Panc1 (cell line): ENCODE measurements around the gene PTCD2. TPM values are rescaled to one million over a fixed set of nuclear protein-coding genes. Genes with fewer than 3 reads are reported as not detected.

Experiments used
- ATAC-seq: fragments of 200-7000 bp; cut with Tn5 transposase; 2 replicates; pipeline ENCODE4 v1.9.1; 2020; ENCODE audit warnings: mild to moderate bottlenecking, moderate library complexity
- BruUV-seq: library from RNA; stranded (reverse); fragments of 400-500 nt; replicated peaks from 2 replicates; lab custom pipeline; 2021; lab: Mats Ljungman, UMichigan
- CTCF ChIA-PET: fragments of 300-600 bp; sonication (Branson Sonifier 250); formaldehyde crosslinking; loops from one replicate; lab custom pipeline; 2022; ENCODE audit warnings: antibody characterized with exemption; lab: Charles Lee
- POLR2A ChIA-PET: fragments of 300-600 bp; sonication (Branson Sonifier 250); formaldehyde crosslinking; loops from one replicate; lab custom pipeline; 2022; ENCODE audit warnings: antibody characterized with exemption; lab: Charles Lee
- DNase-seq: peaks from one replicate; pipeline ENCODE4 v3.0.0-alpha.2; 2010; ENCODE audit warnings: low read depth, low spot score
- H3K27ac ChIP-seq: 2 replicates; pipeline ENCODE4 v1.5.1; 2011; ENCODE audit warnings: mild to moderate bottlenecking, low read length, inconsistent platforms
- H3K27me3 ChIP-seq: fragments of 200-500 bp; sonication (Bioruptor generic); 2 replicates; pipeline ENCODE4 v1.6.0; 2014; ENCODE audit warnings: low read length, inconsistent platforms; ENCODE audit not compliant: control insufficient read depth, insufficient read depth
- H3K36me3 ChIP-seq: fragments of 200-500 bp; sonication (Bioruptor generic); 2 replicates; pipeline ENCODE4 v1.5.1; 2014; ENCODE audit warnings: inconsistent platforms, mild to moderate bottlenecking, low read length, moderate library complexity; ENCODE audit not compliant: control insufficient read depth, insufficient read depth
- H3K4me1 ChIP-seq: 2 replicates; pipeline ENCODE4 v1.5.1; 2011; ENCODE audit warnings: inconsistent platforms, mild to moderate bottlenecking, low read length, moderate library complexity; ENCODE audit not compliant: control insufficient read depth, insufficient read depth
- H3K4me3 ChIP-seq, 2 experiments: 2 replicates each; pipeline ENCODE4 v1.5.1; 2011 to 2012; ENCODE audit warnings: low read depth in 2 of 2, low read length in 2 of 2, mild to moderate bottlenecking in 2 of 2, inconsistent platforms in 1 of 2, moderate library complexity in 1 of 2
- H3K9me3 ChIP-seq: fragments of 200-500 bp; sonication (Bioruptor generic); 2 replicates; pipeline ENCODE4 v1.5.1; 2014; ENCODE audit warnings: low read depth, mild to moderate bottlenecking, inconsistent platforms, low read length, moderate library complexity; ENCODE audit not compliant: control insufficient read depth, insufficient read depth
- CTCF ChIP-seq: fragments of 450-650 bp; IDR thresholded peaks from 2 replicates; pipeline ENCODE4 v1.5.1; 2017; ENCODE audit warnings: mild to moderate bottlenecking
- POLR2AphosphoS5 ChIP-seq: IDR thresholded peaks from 2 replicates; pipeline ENCODE4 v1.6.1; 2012; ENCODE audit warnings: mild to moderate bottlenecking, low read depth, low read length, moderate library complexity
- REST ChIP-seq, 2 experiments: IDR thresholded peaks; 2 replicates each; pipeline ENCODE4 v1.6.1; 2011 to 2012; ENCODE audit warnings: low read depth in 2 of 2, control low read depth in 1 of 2, low read length in 1 of 2, mild to moderate bottlenecking in 1 of 2, moderate library complexity in 1 of 2; ENCODE audit not compliant: insufficient read depth in 1 of 2
- SIN3A ChIP-seq: IDR thresholded peaks from 2 replicates; pipeline ENCODE4 v1.6.1; 2012; ENCODE audit warnings: low read depth, mild to moderate bottlenecking, low read length, moderate library complexity, borderline replicate concordance; ENCODE audit not compliant: insufficient read depth
- TCF7L2 ChIP-seq: IDR thresholded peaks from 2 replicates; pipeline ENCODE4 v1.6.1; 2011; ENCODE audit warnings: mild to moderate bottlenecking, low read depth, low read length, inconsistent platforms
- in situ Hi-C: cut with HindIII; loops from 2 replicates; pipeline ENCODE4 v1.10.0; 2016; ENCODE audit warnings: low sequenced_read_pairs, low pct_unique_long_range_greater_than_20kb
- intact Hi-C: fragments of 100-400 bp; cut with micrococcal nuclease; formaldehyde crosslinking; loops from one replicate; pipeline ENCODE4 v1.10.0; 2022; ENCODE audit not compliant: unreplicated experiment
- total RNA-seq: library from RNA; stranded (reverse); gene quantifications from one replicate; pipeline ENCODE4 v1.2.1, GENCODE V29; 2021; ENCODE audit not compliant: unreplicated experiment

PTCD2 gene
- total RNA-seq, 1 experiment from 2014 or later: 13.0 TPM

- in situ Hi-C loops: no loop called here
- no peak overlapping the region for H3K27ac ChIP-seq
- H3K36me3 ChIP-seq: no peaks in the 10 kb centered on the region
- no peak for DNase-seq
- intact Hi-C loops: no loop called here
- TF ChIP-seq POLR2AphosphoS5 (no peak), TCF7L2 (no peak), SIN3A (no peak), CTCF (no peak), REST (IDR thresholded peaks at IDR 0.05; ENCODE audit: insufficient read depth in 1 of 2, low read depth in 2 of 2, low read length in 1 of 2) (no peak)
- no peaks in the 10 kb centered on the region for H3K9me3 ChIP-seq
- H3K4me3 ChIP-seq: no peak overlapping the region
- ATAC-seq: no peak
- ChIA-PET POLR2A (interaction anchor here (0.6 kb wide), 1 partner anchor 11 kb away, joined by 3 read pairs; no protein-coding TSS in a partner anchor), CTCF (no interaction called here)
- no peaks in the 10 kb centered on the region; the same call in 1 of the 2 replicates for H3K27me3 ChIP-seq
- no TSS peak for BruUV-seq
- no peaks in the 10 kb centered on the region for H3K4me1 ChIP-seq
Observed at GRCh38 chr5:72415616-72416325, 95.6 kb downstream of the PTCD2 start.

- H3K36me3 ChIP-seq: no peaks in the 10 kb centered on the region
- no peak overlapping the region for H3K27ac ChIP-seq
- ChIA-PET POLR2A (no interaction called here), CTCF (no interaction called here)
- DNase-seq: no peak
- no peaks in the 10 kb centered on the region for H3K9me3 ChIP-seq
- in situ Hi-C loops (no loop called here), intact Hi-C loops (no loop called here)
- H3K4me3 ChIP-seq: no peak overlapping the region
- TF ChIP-seq TCF7L2 (no peak), POLR2AphosphoS5 (no peak), REST (IDR thresholded peaks at IDR 0.05; ENCODE audit: insufficient read depth in 1 of 2, low read depth in 2 of 2, low read length in 1 of 2) (no peak)
- no peaks in the 10 kb centered on the region for H3K4me1 ChIP-seq
- BruUV-seq: no TSS peak
- ATAC-seq: no peak
- no peaks in the 10 kb centered on the region; the same call in 1 of the 2 replicates for H3K27me3 ChIP-seq
Observed at GRCh38 chr5:72417333-72418062, 97.3 kb downstream of the PTCD2 start.

Other genes with a start within 250 kb of the PTCD2 start
- 82.3 TPM for gene MAP1B, start 212.9 kb upstream of the PTCD2 start, total RNA-seq
- 67.2 TPM for gene MRPS27, start 133 bp upstream of the PTCD2 start, total RNA-seq
- not detected for gene ZNF366, start 187.0 kb downstream of the PTCD2 start, total RNA-seq